HS-5 (cell line): Measurements from ENCODE around the gene KRTAP1-1.
"Not testable (repeated sequence)": the region's sequence is repeated elsewhere in the genome, so short reads cannot be mapped to it uniquely, and the experiment has no call there.

ENCODE experiments used
- DNase-seq: peaks from one replicate; pipeline ENCODE4 v3.0.0-alpha.2; 2012; ENCODE audit warnings: low read depth

KRTAP1-1 gene

DNA sequence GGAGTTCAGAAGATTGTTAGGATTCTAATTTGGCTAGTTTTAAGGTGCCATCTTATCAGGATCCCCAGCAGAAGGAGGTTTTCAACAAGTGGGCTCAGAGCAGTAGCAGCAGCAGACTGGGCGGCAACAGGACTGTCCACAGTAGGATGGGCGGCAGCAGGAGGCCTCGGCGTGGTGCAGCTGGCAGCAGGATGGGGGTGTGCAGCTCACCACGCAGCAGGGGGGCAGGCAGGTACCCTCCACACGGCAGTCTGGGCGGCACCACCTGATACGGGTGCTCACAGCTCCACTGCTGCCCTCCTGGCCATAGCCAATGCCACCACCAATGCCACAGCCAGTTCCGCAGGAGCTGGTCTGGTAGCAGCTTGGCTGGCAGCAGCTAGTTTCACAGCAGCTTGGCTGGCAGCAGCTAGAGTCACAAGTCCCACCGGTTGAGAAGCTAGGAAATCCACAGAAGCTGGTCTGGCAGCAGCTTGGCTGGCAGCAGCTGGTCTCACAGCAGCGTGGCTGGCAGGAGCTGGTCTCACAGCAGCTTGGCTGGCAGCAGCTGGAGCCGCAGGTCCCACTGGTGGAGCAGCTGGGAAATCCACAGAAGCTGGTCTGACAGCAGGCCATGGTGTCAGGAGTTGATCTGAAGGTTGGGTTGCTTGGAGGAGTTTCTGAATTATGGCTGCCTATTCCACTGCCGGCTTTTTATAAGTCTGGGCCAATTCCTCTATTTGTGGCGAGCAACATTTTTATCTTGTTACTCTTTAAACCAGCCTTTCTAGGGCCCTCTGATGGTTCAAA lies at the start of gene KRTAP1-1:
Gene KRTAP1-1 (minus strand): TSS at position 668 of the 789 bp plus-strand sequence. CDS start 53 bp downstream, at position 615.
- not testable (repeated sequence) for DNase-seq

- DNase-seq: not testable (repeated sequence)
These were observed 47.6 kb upstream of the KRTAP1-1 start for GRCh38 chr17:41088760-41089352.

DNA sequence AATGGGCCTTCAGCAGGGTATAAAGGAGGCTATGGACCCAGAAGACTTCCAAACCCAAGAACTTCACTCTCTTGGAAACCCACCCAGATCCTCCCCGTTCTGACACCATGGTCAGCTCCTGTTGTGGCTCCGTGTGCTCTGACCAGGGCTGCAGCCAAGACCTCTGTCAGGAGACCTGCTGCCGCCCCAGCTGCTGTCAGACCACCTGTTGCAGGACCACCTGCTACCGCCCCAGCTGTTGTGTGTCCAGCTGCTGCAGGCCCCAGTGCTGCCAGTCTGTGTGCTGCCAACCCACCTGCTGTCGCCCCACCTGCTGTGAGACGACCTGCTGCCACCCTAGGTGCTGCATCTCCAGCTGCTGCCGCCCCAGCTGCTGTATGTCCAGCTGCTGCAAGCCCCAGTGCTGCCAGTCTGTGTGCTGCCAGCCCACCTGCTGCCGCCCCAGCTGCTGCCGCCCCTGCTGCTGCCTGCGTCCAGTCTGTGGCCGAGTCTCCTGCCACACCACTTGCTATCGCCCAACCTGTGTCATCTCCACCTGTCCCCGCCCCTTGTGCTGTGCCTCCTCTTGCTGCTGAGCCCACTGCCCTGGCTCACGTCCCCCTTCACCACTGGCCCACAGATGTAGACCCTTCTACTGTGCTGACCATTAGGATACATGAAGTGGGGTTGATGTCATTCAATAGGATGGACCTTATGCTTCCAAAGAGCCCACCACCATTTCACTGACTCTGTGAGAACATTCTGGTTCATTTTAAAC lies 43.0 kb upstream of the KRTAP1-1 start, which contains the start of gene KRTAP4-7:
Gene KRTAP4-7 (plus strand): TSS at position 51 of the 757 bp plus-strand sequence. CDS start 57 bp downstream, at position 108.
- not testable (repeated sequence) for DNase-seq

DNA sequence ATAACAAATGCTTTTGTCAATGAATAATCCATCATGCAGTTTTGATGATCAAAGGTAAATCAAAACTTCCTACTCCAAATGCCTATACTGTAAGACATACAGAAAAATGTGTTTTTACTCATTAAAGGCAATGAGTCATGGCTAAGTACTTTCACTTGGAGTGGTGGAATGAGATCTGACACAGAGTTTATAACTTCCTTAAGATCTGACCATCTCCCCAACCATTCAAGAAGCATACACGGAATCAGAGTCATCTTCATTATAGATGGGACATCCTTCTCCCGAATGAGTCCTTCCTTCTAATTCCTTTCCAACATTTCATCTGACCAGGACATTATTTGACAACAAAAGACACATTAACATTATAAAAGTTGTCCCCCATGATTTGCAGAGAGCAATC lies 42.2 kb upstream of the KRTAP1-1 start:
- DNase-seq: not testable (repeated sequence)

DNA sequence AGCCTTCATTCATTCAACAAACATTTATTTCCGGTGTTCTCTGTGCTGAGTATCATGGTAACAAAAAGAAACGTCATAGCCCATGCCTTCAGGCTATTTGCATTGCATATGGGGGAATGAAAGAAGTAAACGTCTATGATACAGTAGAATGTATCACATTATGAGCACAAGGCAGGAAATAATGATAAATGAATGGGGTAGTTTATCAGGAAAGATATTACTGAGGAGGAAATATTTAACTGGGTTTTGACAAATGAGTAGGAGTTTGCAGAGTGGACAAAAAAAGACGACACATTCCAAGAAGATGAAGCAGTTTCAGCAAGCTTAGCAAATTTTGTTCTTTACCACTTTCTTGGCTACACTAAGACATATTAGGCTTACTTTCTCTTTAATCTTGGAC lies 41.4 kb upstream of the KRTAP1-1 start:
- no peak for DNase-seq

DNA sequence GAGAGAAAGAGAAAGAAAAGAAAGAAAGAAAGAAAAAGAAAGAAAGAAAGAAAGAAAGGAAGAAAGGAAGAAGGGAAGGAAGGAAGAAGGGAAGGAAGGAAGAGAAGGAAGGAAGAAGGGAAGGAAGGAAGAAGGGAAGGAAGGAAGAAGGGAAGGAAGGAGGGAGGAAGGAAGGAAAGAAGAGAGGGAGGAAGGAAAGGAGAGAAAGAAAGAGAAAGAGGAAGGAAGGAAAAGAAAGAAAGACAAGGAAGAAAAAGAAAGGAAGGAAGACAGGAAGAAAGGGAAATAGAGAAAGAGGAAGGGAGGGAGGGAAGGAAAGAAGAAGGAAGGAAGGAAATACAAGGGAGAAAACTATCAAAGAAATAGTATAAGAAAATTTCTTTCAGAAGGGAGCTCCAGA lies 35.5 kb upstream of the KRTAP1-1 start:
- no peak for DNase-seq

- DNase-seq: no peak
These were observed 32.4 kb upstream of the KRTAP1-1 start for GRCh38 chr17:41073676-41074075.

DNA sequence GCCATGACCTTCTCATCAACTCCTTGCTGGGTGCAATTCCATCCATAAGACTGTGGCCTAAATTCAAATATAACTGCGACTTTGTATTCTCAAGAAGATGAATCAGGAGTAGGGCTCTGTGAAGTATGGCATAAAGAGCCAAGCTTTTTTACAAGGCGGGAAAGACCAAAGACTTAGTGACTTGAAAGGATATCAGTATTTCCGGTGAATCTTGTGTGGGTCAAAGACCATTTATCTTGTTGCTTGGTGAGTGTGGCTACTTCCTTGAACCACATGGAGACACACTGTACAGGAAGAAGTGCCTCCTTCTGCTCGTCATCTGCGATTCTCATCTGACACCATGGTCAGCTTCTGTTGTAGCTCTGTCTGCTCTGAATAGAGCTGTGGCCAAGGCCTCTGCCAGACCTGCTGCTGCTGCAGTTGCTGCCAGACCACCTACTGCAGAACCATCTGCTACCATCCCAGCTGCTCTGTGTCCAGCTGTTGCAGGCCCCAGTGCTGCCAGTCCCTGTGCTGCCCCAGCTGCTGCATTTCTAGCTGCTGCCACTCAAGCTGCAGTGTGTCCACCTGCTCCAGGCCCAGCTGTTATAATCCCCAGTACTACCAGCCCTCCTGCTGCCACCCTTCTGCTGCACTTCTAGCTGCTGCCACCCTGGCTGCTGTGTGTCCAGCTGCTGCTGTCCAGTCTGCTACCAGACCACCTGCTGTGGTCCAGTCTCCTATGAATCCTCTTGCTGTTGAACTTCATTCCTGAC lies 30.5 kb upstream of the KRTAP1-1 start:
- no peak for DNase-seq

DNA sequence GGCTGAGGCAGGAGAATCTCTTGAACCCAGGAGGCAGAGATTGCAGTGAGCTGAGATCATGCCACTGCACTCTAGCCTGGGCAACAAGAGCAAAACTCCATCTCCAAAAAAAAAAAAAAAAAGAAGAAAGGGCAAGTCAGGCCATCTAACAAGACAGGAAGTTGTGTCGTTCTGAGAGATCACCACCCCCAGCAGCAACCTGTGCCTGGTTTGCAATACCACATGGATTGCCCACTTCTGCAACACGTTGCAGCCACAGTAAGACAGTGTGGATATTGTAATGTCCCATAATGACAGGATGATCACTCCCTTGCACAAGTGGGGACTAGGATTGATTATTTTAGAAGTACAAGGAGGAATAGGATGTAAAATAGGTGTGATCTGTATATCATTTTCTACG lies 27.8 kb upstream of the KRTAP1-1 start:
- no peak for DNase-seq

DNA sequence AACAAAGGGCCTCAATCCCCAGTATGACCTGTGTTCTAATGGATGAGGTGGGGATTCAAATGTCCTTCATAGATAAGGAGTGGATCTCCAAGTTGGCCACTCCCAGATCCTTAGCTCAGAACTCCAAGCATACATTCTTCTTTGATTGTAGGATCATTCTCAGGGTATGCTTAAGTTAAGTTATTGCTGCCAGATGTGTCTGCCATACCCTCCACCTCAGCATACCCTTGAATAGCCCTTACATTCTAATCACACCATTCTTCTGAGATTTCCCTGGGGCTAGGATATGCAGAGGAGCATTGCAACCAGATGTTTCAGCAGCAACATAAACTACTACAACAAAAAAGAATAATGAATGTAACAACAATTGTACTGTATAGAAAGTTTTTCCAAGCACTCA lies 26.0 kb upstream of the KRTAP1-1 start:
- no peak for DNase-seq

GRCh38 chr17:41065829-41066624 lies 24.8 kb upstream of the KRTAP1-1 start, which contains the start of gene KRTAP2-4:
Gene KRTAP2-4 (minus strand): TSS chr17:41065879. CDS start chr17:41065845, 34 bp downstream.
- peak; percentile 80 for DNase-seq

DNA sequence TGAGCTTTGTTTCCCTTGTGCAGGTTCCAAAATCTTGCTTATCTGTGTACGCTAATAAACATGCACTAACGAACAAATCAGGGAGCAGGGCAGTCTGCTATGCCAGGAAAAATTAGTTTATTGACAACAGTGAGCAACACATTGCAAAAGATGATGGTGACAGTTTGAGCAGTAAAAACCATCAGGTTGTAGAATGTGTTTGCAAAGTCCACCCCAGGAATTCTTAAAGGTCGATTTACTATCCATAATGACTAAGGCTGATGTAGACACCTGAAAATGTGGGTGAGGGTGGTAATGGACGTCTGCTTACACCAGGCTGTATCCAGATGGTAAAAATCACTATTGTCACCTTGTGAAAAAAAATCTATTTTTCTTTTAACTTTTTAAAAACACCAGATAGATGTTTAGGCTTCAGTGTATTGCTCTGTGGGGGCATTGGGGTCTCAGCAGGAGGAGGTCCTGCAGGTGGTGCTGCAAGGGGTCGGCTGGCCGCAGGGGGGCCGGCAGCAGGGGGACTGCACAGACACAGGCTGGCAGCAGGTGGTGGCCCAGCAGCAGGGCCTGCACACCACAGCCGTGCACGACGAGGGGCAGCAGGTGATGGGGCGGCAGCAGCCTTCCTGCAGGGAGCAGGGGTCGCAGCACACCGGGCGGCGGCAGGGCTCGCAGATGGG lies 23.9 kb upstream of the KRTAP1-1 start:
- not testable (repeated sequence) for DNase-seq

- DNase-seq: no peak
These were observed 23.1 kb upstream of the KRTAP1-1 start for GRCh38 chr17:41064301-41064700.

- DNase-seq: no peak
These were observed 22.2 kb upstream of the KRTAP1-1 start for GRCh38 chr17:41063449-41063848.

DNA sequence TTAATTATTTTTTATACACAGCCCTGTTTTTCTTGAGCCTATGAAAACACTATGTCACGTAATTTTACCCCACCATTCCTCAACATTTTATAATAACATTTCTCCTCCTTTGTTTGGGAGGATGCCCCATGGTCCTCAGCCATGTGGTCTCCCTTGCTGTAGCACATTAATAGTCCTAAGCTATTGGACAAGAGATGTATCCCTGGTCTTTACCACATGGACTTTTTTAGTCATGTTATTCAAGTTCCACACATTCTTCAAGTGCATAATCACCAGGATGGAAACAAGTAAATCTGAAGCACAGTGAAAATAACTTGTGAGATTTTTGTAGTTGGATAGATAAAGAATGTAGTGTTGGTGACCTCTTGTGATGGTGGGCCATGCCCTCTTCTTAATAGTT lies 20.7 kb upstream of the KRTAP1-1 start:
- DNase-seq: peak; percentile 90

DNA sequence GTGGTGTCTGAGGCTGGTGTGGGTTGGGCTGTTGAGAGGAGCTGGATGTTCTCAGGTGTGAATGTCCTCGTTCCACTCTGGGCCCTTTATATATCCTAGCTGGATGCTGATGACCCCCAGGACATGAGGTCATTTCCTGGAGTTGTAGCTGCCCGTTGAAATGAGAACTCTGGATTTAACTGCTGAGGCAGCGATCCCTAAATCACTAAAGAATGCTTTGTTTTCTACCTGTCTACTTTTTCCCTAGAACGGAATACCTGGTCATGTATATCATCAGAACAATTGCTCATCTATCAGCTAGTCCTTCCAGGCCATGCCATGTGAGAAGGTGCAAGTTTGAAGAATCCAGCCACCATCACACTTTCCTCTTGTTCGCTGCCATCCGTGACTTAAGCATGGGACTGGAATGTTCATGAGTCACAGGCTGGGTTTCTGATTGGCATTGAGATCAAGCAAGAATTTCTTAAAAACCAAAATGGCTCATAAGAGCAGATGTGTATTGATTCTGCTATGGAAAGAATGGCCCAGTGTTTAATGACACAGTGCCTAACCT lies 18.9 kb upstream of the KRTAP1-1 start, which contains the start of gene KRTAP2-3:
Gene KRTAP2-3 (minus strand): TSS at position 63 of the 553 bp plus-strand sequence. CDS start 64 bp downstream, outside the sequence.
- DNase-seq: peak; percentile 94

- peak; percentile 86 for DNase-seq
These were observed 18.2 kb upstream of the KRTAP1-1 start for GRCh38 chr17:41059276-41060051.

DNA sequence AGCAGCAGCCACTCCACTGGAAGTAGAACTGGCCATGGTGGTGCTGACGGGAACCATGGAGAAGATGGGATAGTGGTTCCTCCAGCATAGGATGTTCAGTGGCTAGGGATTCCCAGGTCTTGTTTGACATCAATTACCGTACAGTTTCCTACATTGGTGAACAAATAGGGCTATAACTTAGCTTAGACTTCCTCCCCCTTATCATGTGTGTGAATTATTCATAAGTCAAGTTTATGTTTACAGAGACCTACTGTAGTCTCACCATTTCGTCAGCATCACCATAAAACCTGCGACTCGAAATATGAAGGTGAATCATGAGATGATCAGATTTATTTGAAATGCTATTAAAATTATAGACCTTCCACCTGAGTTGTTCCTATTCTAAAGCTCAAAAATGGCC lies 17.5 kb upstream of the KRTAP1-1 start:
- DNase-seq: no peak

GRCh38 chr17:41057547-41057946 lies 16.3 kb upstream of the KRTAP1-1 start:
- DNase-seq: no peak
